ENCODE data around the gene COBL. TPM values are rescaled to one million over a fixed set of nuclear protein-coding genes. Genes with fewer than 3 reads are reported as not detected.

Gene COBL
- total RNA-seq, 1 experiment from 2014 or later, result 8.6 TPM

GRCh38 chr7:51144178-51144577, 172.4 kb downstream of the COBL start:
- CTCF ChIA-PET, result no interaction called here
- no TSS peak for BruUV-seq (replicated peaks)

GRCh38 chr7:51142741-51143385, 173.7 kb downstream of the COBL start:
- Histone ChIP-seq H2AFZ (ENCODE audit: low read length) (no peak overlapping the region), H3K9me3 (ENCODE audit: low read length) (peaks cover 9% of the 10 kb centered on the region), H3K4me3 (ENCODE audit: low read length) (no peak overlapping the region), H3K4me1 (ENCODE audit: insufficient read depth, low read length) (peaks cover 18% of the 10 kb centered on the region), H3K36me3 (ENCODE audit: low read depth, low read length) (peaks cover 3% of the 10 kb centered on the region; the same call in 1 of the 2 replicates), H3K4me2 (ENCODE audit: low read length) (no peak overlapping the region), H3K27ac (ENCODE audit: low read length) (no peak overlapping the region), H3F3A (ENCODE audit: low read length, unreplicated experiment) (no peaks in the 10 kb centered on the region), H3K9me2 (replicated peaks; ENCODE audit: low read length) (no peaks in the 10 kb centered on the region), H4K20me1 (ENCODE audit: low read length) (no peaks in the 10 kb centered on the region), H3K79me2 (ENCODE audit: low read length) (no peaks in the 10 kb centered on the region), H3K27me3 (ENCODE audit: low read length) (no peaks in the 10 kb centered on the region), H3K9ac (ENCODE audit: low read length) (no peak overlapping the region)
- intact Hi-C loops (cut with micrococcal nuclease), result loop anchor here (5.0 kb wide), 2 partner anchors 361 to 446 kb away; partner anchors contain the start of gene GRB10
- DNase-seq (no peak), ATAC-seq (no peak)
- POLR2A ChIA-PET (ENCODE audit: unreplicated experiment), result no interaction called here
- CTCF ChIA-PET, result no interaction called here
- BruUV-seq (replicated peaks), result no TSS peak
- TF ChIP-seq EZH2phosphoT487 (IDR thresholded peaks at IDR 0.05; ENCODE audit: borderline replicate concordance, low read length) (no peak), EZH2 (IDR thresholded peaks at IDR 0.05; ENCODE audit: low read length, unreplicated experiment) (no peak)
- TF ChIP-seq, protein P1, sequence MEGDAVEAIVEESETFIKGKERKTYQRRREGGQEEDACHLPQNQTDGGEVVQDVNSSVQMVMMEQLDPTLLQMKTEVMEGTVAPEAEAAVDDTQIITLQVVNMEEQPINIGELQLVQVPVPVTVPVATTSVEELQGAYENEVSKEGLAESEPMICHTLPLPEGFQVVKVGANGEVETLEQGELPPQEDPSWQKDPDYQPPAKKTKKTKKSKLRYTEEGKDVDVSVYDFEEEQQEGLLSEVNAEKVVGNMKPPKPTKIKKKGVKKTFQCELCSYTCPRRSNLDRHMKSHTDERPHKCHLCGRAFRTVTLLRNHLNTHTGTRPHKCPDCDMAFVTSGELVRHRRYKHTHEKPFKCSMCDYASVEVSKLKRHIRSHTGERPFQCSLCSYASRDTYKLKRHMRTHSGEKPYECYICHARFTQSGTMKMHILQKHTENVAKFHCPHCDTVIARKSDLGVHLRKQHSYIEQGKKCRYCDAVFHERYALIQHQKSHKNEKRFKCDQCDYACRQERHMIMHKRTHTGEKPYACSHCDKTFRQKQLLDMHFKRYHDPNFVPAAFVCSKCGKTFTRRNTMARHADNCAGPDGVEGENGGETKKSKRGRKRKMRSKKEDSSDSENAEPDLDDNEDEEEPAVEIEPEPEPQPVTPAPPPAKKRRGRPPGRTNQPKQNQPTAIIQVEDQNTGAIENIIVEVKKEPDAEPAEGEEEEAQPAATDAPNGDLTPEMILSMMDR (conservative IDR thresholded peaks at IDR 0.05; ENCODE audit: low read depth, low read length), result no peak

More at GRCh38 chr7:51144178-51144577, 172.4 kb downstream of the COBL start:
- ATAC-seq (no peak), DNase-seq (no peak)
- POLR2A ChIA-PET (ENCODE audit: unreplicated experiment), result no interaction called here
- no peak for TF ChIP-seq EZH2phosphoT487 (IDR thresholded peaks at IDR 0.05; ENCODE audit: borderline replicate concordance, low read length)
- TF ChIP-seq, protein P1 (conservative IDR thresholded peaks at IDR 0.05; ENCODE audit: low read depth, low read length), result no peak
- TF ChIP-seq EZH2 (IDR thresholded peaks at IDR 0.05; ENCODE audit: low read length, unreplicated experiment), result no peak
- Histone ChIP-seq H2AFZ (ENCODE audit: low read length) (no peak overlapping the region), H3K27ac (ENCODE audit: low read length) (no peak overlapping the region), H3K4me2 (ENCODE audit: low read length) (no peak overlapping the region), H3K4me1 (ENCODE audit: insufficient read depth, low read length) (peaks cover 16% of the 10 kb centered on the region), H3K79me2 (ENCODE audit: low read length) (no peaks in the 10 kb centered on the region), H4K20me1 (ENCODE audit: low read length) (no peaks in the 10 kb centered on the region), H3F3A (ENCODE audit: low read length, unreplicated experiment) (no peaks in the 10 kb centered on the region), H3K9me2 (replicated peaks; ENCODE audit: low read length) (no peaks in the 10 kb centered on the region), H3K9ac (ENCODE audit: low read length) (no peak overlapping the region), H3K9me3 (ENCODE audit: low read length) (peaks cover 9% of the 10 kb centered on the region), H3K4me3 (ENCODE audit: low read length) (no peak overlapping the region), H3K27me3 (ENCODE audit: low read length) (no peaks in the 10 kb centered on the region), H3K36me3 (ENCODE audit: low read depth, low read length) (peaks cover 3% of the 10 kb centered on the region; the same call in 1 of the 2 replicates)
- intact Hi-C loops (cut with micrococcal nuclease), result loop anchor here (5.0 kb wide), 2 partner anchors 362 to 447 kb away; partner anchors contain the start of gene GRB10

GRCh38 chr7:51141451-51142003, 175.1 kb downstream of the COBL start:
- no peaks in the 10 kb centered on the region for H3K27me3 ChIP-seq (ENCODE audit: low read length)
- H3K36me3 ChIP-seq (ENCODE audit: low read depth, low read length), result no peaks in the 10 kb centered on the region
- H3K4me3 ChIP-seq (ENCODE audit: low read length), result no peak overlapping the region
- no peaks in the 10 kb centered on the region for H3K9me2 ChIP-seq (replicated peaks; ENCODE audit: low read length)
- no peak overlapping the region for H3K9ac ChIP-seq (ENCODE audit: low read length)
- DNase-seq (peak; percentile 60), ATAC-seq (peak; percentile 58)
- CTCF ChIA-PET, result interaction anchor here (0.5 to 2.6 kb wide), 18 partner anchors 19 to 1049 kb away, joined by 3 to 12 read pairs (median 4); no protein-coding TSS in a partner anchor
- H3K27ac ChIP-seq (ENCODE audit: low read length), result no peak overlapping the region
- BruUV-seq (replicated peaks), result no TSS peak
- no peak overlapping the region for H2AFZ ChIP-seq (ENCODE audit: low read length)
- 0 out of 2 replicates have a peak, but pooled peaks cover under 1% of the 10 kb centered on the region for H3K9me3 ChIP-seq (ENCODE audit: low read length)
- no peaks in the 10 kb centered on the region for H3K79me2 ChIP-seq (ENCODE audit: low read length)
- H3K4me2 ChIP-seq (ENCODE audit: low read length), result no peak overlapping the region
- H4K20me1 ChIP-seq (ENCODE audit: low read length), result no peaks in the 10 kb centered on the region
- H3F3A ChIP-seq (ENCODE audit: low read length, unreplicated experiment), result no peaks in the 10 kb centered on the region
- POLR2A ChIA-PET (ENCODE audit: unreplicated experiment), result no interaction called here
- intact Hi-C loops (cut with micrococcal nuclease), result loop anchor here (1.0 to 5.0 kb wide), 7 partner anchors 63 to 673 kb away; partner anchors contain the start of gene GRB10
- TF ChIP-seq EZH2 (IDR thresholded peaks at IDR 0.05; ENCODE audit: low read length, unreplicated experiment), result no peak
- TF ChIP-seq EZH2phosphoT487 (IDR thresholded peaks at IDR 0.05; ENCODE audit: borderline replicate concordance, low read length), result no peak
- TF ChIP-seq, protein P1 (conservative IDR thresholded peaks at IDR 0.05; ENCODE audit: low read depth, low read length), result peak; percentile 84
- peaks cover 18% of the 10 kb centered on the region for H3K4me1 ChIP-seq (ENCODE audit: insufficient read depth, low read length)

Measured in PC-3 (cell line).